Upper lobe of left lung (tissue), 4 donors: ENCODE data around the gene DNASE1L2.

Experiments used
- EP300 ChIP-seq, 4 donors: sonication (generic); formaldehyde crosslinking; IDR thresholded peaks; one replicate each; pipeline ENCODE4 v1.5.1; 2017; ENCODE audit warnings: antibody characterized with exemption in 4 of 4, control low read depth in 2 of 4
- POLR2AphosphoS5 ChIP-seq, 2 donors: sonication (generic); formaldehyde crosslinking; IDR thresholded peaks; one replicate each; pipeline ENCODE4 v1.5.1; 2017; ENCODE audit warnings: antibody characterized with exemption in 2 of 2

DNA sequence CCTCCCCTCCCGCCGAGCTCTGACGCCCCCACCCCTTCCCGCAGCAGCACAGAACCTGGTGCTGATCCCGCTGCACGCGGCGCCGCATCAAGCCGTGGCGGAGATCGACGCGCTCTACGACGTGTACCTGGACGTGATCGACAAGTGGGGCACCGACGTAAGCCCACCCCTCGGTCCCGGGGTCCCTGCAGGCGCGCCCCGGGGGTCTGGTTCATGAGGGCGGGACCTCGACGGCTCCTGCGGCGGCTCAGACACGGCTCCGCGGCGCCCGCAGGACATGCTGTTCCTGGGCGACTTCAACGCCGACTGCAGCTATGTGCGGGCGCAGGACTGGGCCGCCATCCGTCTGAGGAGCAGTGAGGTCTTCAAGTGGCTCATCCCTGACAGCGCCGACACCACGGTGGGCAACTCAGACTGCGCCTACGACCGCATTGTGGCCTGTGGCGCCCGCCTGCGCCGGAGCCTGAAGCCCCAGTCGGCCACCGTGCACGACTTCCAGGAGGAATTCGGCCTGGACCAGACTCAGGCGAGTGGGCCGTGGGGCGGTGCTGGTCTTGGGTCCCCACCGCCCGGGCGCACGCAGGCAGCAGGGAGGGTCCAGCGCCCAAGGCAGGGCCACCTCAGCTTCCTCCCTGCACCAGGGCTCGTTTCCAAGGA, 1.4 kb downstream of the DNASE1L2 start:
- TF ChIP-seq POLR2AphosphoS5 (IDR thresholded peaks at IDR 0.05) (no peak), EP300 (IDR thresholded peaks at IDR 0.05) (no peak)
